Adrenal gland (tissue), 5 donors: Measurements from ENCODE around the gene CEP95.

ENCODE experiments used
- POLR2A ChIP-seq, 2 donors: fragments of 450-650 bp; IDR thresholded peaks; one replicate each; pipeline ENCODE4 v1.6.1; 2017; ENCODE audit warnings: antibody characterized with exemption in 2 of 2, mild to moderate bottlenecking in 2 of 2, moderate library complexity in 1 of 2
- TF ChIP-seq, protein P1 (sequence below), 6 experiments: fragments of 450-650 bp in 4 of 6; fragments of 200-600 bp in 2 of 6; sonication (generic) in 1 of 6; IDR thresholded peaks; 1 replicate in 5 of 6; 2 replicates in 1 of 6; pipeline versions ENCODE4 v1.5.1 to v1.8.0; 2016 to 2021; ENCODE audit warnings: antibody characterized with exemption in 6 of 6, mild to moderate bottlenecking in 2 of 6, moderate library complexity in 1 of 6
- donor health status: DM: no; HTN: no; CAD: no.

DNA sequence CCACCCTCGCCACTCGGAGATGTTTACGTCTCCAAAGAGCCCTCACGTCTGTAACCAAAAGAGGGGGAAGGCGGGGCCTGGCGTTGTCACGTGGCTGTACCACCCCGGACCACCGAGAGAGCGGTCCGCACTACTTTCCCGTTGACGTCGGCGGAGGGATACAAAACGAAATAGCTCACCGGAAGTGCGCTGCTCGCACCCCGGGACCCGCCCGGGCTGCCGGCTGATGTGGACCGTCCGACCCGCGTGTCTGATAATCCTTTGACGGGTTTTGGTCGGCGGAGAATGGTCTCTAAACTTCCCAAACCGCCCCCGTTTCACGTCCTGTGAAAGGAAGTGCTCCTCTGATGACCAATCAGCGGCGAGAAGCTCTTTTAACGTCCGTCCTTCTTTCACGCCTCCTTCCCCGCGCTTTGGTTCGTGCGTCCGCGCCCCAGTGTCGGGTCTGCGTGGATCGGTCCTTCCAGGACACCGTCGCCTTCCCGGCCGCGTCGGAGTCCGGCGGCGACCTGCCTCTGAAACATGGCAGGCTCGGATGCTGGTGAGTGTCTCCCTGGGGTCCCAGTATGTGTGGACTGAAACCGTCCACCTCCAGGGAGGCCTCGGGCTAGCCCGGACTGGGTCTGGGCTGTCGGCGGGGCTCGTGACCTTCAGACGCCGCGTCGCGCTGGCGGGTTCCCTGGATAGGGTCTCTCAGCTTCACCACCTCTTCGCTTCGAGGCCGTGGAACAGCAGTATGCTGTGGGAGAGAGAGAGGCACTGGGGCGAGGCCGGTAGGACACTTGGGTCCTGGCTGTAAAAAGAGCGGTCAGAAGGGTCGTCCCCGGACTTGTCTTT lies at the start of gene CEP95:
- TF ChIP-seq POLR2A (IDR thresholded peaks at IDR 0.05) = peak in 1 of 2 donors; percentile 71
- TF ChIP-seq, protein P1, sequence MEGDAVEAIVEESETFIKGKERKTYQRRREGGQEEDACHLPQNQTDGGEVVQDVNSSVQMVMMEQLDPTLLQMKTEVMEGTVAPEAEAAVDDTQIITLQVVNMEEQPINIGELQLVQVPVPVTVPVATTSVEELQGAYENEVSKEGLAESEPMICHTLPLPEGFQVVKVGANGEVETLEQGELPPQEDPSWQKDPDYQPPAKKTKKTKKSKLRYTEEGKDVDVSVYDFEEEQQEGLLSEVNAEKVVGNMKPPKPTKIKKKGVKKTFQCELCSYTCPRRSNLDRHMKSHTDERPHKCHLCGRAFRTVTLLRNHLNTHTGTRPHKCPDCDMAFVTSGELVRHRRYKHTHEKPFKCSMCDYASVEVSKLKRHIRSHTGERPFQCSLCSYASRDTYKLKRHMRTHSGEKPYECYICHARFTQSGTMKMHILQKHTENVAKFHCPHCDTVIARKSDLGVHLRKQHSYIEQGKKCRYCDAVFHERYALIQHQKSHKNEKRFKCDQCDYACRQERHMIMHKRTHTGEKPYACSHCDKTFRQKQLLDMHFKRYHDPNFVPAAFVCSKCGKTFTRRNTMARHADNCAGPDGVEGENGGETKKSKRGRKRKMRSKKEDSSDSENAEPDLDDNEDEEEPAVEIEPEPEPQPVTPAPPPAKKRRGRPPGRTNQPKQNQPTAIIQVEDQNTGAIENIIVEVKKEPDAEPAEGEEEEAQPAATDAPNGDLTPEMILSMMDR (IDR thresholded peaks at IDR 0.05) = peak in 1 of 6 experiments; percentile 14
